ENCODE results near the gene ZCRB1.

DNA sequence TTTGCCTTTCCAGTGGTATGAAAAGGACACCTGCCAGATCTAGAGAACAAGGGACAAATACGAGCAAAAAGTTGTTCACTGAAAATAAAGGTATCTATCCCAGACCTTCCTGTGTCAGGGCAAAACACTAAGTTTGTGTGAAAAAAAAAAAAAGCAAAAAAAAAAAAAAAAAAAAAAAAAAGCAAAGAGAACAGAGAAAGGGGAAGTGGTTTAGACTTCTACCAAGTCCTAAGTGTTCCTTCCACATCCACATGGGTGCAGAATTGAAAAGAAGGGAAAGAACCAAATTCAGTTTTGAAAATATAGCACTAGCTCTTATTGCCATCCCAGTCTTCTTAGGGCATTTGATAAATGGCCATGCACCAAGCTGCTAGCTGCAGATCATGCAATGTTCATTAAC is 41.7 kb downstream of the ZCRB1 start:
- TF ChIP-seq POLR2AphosphoS5 (IDR thresholded peaks at IDR 0.05; ENCODE audit: low read depth, low read length) (no peak), TAF1 (IDR thresholded peaks at IDR 0.05; ENCODE audit: borderline replicate concordance, insufficient read depth, low read length) (no peak), FOXP2 (optimal IDR thresholded peaks at IDR 0.05; ENCODE audit: borderline replicate concordance, extremely low read depth, extremely low read length, insufficient read depth) (no peak), SIN3A (IDR thresholded peaks at IDR 0.05; ENCODE audit: borderline replicate concordance, insufficient read depth, low read length) (no peak)
- TF ChIP-seq, protein P1, sequence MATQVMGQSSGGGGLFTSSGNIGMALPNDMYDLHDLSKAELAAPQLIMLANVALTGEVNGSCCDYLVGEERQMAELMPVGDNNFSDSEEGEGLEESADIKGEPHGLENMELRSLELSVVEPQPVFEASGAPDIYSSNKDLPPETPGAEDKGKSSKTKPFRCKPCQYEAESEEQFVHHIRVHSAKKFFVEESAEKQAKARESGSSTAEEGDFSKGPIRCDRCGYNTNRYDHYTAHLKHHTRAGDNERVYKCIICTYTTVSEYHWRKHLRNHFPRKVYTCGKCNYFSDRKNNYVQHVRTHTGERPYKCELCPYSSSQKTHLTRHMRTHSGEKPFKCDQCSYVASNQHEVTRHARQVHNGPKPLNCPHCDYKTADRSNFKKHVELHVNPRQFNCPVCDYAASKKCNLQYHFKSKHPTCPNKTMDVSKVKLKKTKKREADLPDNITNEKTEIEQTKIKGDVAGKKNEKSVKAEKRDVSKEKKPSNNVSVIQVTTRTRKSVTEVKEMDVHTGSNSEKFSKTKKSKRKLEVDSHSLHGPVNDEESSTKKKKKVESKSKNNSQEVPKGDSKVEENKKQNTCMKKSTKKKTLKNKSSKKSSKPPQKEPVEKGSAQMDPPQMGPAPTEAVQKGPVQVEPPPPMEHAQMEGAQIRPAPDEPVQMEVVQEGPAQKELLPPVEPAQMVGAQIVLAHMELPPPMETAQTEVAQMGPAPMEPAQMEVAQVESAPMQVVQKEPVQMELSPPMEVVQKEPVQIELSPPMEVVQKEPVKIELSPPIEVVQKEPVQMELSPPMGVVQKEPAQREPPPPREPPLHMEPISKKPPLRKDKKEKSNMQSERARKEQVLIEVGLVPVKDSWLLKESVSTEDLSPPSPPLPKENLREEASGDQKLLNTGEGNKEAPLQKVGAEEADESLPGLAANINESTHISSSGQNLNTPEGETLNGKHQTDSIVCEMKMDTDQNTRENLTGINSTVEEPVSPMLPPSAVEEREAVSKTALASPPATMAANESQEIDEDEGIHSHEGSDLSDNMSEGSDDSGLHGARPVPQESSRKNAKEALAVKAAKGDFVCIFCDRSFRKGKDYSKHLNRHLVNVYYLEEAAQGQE (IDR thresholded peaks at IDR 0.05; ENCODE audit: insufficient read depth in 1 of 2, low read depth in 2 of 2, low read length in 2 of 2), result no peak

Data from PFSK-1 (cell line).